Fibroblast of the aortic adventitia (primary cell): Measurements from ENCODE around the gene KIF26B. TPM values are rescaled to one million over a fixed set of nuclear protein-coding genes. Genes with fewer than 3 reads are reported as not detected.

Experiments used
- DNase-seq: peaks from one replicate; pipeline ENCODE4 v3.0.0-alpha.2; 2010; ENCODE audit warnings: low read depth
- H3K4me3 ChIP-seq: 2 replicates; pipeline ENCODE4 v1.5.1; 2011; ENCODE audit warnings: low read depth, mild to moderate bottlenecking, control low read depth, low read length, moderate library complexity
- CTCF ChIP-seq: IDR thresholded peaks from 2 replicates; pipeline ENCODE4 v1.5.1; 2011; ENCODE audit warnings: mild to moderate bottlenecking, low read length, control low read depth, inconsistent platforms; ENCODE audit not compliant: insufficient read depth
- total RNA-seq: library from RNA; depleted of rRNA; stranded (reverse); fragments of >200 nt; gene quantifications from 2 replicates; pipeline ENCODE4 v1.2.3, GENCODE V29; 2012; ENCODE audit warnings: low replicate concordance

The KIF26B gene
- total RNA-seq, 1 donor, result 4.6 TPM

GRCh38 chr1:245604979-245605378 lies 450.2 kb downstream of the KIF26B start:
- no peak for TF ChIP-seq CTCF
- H3K4me3 ChIP-seq, result no peak overlapping the region
- no peak for DNase-seq

GRCh38 chr1:245605480-245606156 lies 450.8 kb downstream of the KIF26B start:
- no peak overlapping the region for H3K4me3 ChIP-seq
- DNase-seq, result peak; percentile 95
- no peak for TF ChIP-seq CTCF

DNA sequence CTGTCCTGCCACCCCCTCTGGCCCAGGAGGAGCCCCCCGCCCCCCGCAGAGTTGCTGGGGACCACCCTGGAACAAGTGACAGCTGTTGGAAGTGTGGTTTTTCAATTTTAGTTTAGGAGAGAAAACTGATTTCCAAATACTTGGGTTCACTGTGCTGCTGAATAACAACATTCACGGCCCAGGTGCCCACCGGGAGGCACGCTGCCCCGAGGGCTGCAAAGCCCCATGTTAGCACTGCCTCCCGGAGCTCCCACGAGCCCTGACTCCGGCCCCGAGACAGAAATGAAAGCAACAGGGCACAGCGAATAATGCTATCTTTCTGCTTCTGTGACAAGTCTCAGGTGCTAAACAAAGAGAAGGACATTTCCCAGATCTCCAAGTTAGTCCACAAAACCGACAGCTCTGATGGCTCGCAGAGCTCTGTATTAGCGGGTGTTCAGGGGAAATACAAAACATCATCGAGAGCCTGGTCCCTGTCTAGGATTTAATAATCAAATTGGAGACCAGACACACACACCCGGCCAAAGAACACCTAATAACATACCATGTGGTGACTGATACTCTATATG lies 451.5 kb downstream of the KIF26B start:
- no peak overlapping the region for H3K4me3 ChIP-seq
- DNase-seq, result no peak
- no peak for TF ChIP-seq CTCF

- no peak overlapping the region for H3K4me3 ChIP-seq
- DNase-seq, result no peak
- TF ChIP-seq CTCF, result no peak
Observed at GRCh38 chr1:245608271-245608670, 453.5 kb downstream of the KIF26B start.

- no peak overlapping the region for H3K4me3 ChIP-seq
- TF ChIP-seq CTCF, result no peak
- no peak for DNase-seq
Observed at GRCh38 chr1:245609354-245610150, 454.8 kb downstream of the KIF26B start.

DNA sequence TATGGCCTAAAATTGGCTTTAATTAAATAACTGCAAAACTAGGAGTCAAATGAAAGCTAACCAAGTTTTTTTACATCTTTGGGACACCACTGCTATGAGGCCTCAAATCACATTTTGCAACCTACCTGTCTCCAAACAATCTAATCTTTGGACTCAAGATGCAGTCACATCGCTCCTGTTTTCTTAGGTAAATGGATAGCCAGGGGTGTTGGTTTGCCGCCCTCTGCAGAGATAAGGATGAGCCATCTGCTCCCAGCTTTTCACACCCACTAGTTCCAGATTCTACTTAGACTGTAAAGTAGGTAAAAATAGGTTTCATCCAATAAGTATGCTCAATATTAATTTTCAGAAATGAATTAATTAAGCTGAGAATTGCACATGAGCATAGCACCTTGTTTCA lies 456.5 kb downstream of the KIF26B start:
- H3K4me3 ChIP-seq, result no peak overlapping the region
- no peak for DNase-seq
- no peak for TF ChIP-seq CTCF
